Erythroblast (primary cell): ENCODE measurements around the gene PTPN2.

ENCODE experiments used
- DNase-seq, 2 experiments: peaks; one replicate each; lab custom pipeline; 2025; lab: John Stamatoyannopoulos, UW
- GATA1 ChIP-seq: IDR thresholded peaks from 2 replicates; pipeline ENCODE4 v1.6.1; 2011; ENCODE audit warnings: low read depth, mild to moderate bottlenecking, control low read depth, low read length, moderate library complexity
- POLR2A ChIP-seq: IDR thresholded peaks from 2 replicates; pipeline ENCODE4 v1.6.1; 2011; ENCODE audit warnings: mild to moderate bottlenecking, low read length

The PTPN2 gene

DNA sequence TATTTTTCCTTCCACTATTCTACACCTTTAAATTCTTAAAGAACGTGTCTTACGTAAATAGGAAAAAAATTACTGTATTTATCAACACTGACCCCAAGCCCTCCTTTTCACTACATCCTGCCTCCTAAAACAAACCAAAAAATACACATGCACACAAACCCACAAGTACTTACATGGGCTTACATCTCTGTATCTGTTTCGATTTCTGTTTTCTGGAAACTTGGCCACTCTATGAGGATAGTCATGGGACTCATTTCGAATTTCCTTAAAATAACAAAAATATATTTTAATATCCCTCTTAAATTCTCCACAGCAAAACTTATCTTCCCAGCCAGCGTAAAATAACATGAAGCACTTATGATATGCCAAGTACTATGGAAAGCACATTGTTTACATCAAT lies 25.0 kb downstream of the PTPN2 start:
- TF ChIP-seq POLR2A: no peak
- no peak for TF ChIP-seq GATA1
- DNase-seq: no peak

DNA sequence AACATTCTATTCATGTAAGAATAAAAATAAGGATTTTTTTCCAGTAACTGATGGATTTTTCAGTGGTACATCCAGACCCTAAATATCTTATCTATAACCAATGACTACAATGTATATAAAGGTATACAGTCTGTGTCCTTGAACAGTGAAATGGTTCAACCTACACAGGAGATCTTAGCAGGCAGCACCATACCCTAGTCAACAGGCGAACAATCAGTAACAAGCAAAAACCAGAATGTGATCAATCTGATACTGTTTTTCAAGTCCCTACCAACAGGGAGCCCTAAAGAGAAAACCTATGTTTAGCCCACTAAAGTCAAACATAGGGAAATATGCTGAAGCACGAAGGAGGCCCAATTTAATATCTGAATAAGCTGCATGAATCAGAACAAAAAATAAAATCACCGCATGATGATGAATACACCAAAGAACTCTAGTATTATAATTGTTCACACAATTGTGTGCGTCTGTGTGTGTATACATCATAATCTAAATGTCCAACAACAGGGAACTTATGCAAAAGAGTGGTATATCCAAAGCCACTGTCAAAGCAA lies 26.0 kb downstream of the PTPN2 start:
- TF ChIP-seq POLR2A (no peak), GATA1 (no peak)

DNA sequence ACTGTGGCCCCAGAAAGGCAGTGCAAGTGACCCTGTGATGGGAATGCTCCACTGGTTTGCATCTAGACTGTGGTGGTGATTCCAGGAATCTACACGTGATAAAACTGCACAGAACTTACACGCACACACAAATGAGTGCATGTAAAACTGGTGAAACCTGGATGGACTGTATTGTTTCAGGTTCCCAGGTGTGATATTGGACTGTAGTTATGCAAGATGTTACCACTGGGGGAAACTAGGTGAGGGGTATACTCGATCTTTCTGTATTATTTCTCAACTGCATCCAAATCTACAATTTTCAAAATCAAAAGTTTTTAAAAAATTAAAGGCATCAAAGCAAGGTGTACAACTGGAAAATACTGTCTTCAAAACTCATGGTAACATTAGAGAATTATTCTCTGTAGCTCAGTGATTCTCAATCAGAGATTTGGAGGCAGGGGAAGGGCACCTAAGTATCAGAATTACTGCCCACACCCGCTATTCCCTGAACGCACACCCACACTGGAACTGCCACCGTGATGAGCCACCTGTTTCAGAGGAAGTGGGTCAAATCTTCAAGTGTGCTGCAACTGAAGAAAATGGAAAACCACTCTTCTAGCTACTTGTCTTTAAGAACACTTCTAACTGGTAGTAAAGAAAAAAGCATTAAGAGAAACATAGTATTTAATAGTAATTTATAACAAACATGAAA lies 26.7 kb downstream of the PTPN2 start:
- no peak for TF ChIP-seq POLR2A
- DNase-seq: no peak

More for the DNA sequence above, 26.0 kb downstream of the PTPN2 start:
- no peak for DNase-seq

DNA sequence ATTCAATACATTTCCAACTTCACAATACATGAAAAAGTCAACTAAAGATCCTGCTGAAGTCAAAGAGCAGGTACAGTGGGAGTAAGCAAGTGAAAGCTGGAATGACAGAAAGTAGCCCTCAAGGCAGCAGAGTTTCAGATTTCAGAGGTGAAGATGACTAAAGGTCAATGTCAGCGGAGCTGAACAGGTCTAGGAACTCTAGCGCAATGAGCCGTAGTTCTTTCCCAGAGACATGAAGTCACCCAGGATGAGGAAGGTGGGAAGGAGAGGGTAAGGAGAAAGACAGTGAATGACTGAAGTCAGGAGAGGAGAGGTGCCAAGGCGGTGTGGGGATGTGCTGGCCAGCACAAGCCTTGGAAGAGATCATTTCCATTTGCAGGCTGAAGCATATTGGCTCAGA lies 28.1 kb downstream of the PTPN2 start:
- no peak for TF ChIP-seq POLR2A
- TF ChIP-seq GATA1: no peak
- no peak for DNase-seq

DNA sequence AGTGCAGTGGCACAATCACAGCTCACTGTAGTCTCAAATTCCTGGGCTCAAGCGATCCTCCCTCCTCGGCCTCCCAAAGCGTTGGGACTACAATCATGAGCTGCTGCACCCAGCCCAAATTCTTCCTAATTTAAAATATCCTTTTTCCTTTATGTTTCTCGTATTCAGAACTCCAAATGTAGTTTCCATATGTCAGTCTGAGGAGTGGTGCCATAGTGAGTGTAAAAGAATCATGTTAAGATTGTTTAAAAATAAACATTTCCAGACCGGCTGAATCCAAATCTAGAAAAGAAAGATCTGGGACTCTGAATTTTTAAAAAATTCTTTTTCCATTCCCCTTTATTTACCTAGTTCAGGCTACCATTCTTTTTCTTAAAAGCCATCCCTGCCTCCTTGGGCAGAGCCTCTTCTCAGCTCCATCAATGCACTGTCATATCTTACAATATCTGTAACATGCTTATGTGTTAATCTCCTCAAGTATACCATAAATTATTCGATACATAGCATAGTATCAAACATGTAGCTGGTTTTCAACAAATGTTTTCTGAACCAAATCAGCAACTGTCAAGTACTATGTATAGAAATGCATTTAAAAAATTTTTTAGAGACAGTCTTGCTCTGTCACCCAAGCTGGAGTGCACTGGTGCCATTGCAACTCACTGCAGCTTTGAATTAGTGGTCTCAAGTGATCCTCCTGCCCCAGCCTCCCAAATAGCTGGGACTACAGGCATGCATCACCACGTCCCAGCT lies 31.3 kb downstream of the PTPN2 start:
- TF ChIP-seq GATA1 (no peak), POLR2A (no peak)
- no peak for DNase-seq

DNA sequence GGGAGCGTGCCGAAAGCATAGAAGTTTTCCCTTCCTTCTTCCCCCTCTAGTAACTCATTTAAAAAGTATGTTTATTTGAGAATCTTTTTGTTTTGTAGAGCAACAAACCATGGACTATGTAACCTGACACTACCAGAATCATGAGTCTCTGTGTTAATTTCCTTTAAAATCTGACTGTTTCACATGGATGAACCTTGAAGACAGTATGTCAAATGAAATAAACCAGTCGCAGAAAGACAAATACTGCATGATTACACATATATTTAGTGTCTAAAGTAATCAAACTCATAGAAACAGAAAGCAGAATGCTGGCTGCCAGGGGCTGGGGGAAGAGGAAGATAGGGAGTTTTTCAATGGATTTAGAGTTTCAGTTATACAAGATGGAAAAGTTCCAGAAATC lies 32.3 kb downstream of the PTPN2 start:
- no peak for DNase-seq
- TF ChIP-seq GATA1 (no peak), POLR2A (no peak)

DNA sequence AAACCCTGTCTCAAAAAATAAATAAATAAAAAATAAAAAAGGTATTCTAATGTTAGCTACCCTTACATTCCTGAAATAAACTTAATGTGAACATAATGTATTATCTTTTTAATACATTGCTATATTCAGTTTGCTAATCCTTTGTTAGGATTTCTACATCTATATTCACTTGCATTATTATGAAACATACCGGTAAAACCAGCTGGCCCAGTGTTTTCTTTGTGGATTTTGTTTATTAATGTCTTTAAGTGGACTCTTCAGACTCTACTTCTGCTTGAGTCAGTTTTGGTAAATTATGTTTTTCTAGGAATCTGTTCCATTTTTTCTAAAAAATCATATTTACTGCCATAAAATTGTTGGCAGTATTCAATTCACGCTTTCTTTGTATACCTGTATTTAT lies 34.5 kb downstream of the PTPN2 start:
- TF ChIP-seq GATA1: no peak
- no peak for TF ChIP-seq POLR2A
- no peak for DNase-seq

DNA sequence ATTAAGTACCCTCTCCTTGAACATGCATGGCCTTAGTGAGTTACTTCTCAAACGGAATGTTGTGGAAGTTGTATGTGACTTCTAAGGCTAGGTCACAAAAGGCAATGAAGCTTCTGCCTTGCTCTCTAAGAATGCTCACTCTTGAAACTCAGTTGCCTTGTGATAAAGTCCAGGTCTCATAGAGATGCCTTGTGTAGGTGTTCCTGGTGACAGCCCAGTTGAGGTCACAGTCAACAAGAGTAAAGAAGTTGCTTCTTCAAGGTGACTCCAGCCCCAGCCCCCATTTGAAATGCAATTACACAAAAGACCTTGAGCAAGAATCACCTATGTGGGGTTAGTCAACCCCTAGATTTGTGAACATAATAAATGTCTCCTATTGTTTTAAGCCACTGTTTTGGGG lies 35.6 kb downstream of the PTPN2 start:
- no peak for DNase-seq
- no peak for TF ChIP-seq GATA1
- no peak for TF ChIP-seq POLR2A

DNA sequence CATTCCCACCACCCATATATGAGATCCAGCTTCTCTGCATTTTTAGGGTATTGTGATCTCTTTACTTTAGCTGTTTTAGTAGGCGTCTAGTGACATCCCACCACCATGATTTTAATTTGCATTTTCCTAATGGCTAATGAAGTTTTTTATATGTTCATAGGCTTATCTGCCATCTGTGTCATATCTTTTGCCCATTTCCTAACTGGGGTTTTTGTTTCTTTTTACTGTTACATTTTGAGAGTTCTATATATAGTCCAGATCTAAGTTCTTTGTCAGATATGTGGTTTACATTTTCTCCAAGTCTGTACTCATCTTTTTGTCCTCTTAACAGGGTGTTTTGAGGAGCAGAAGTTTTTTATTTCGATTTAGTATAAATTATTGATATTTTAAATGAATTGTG lies 39.6 kb downstream of the PTPN2 start:
- TF ChIP-seq POLR2A (no peak), GATA1 (no peak)
- no peak for DNase-seq

DNA sequence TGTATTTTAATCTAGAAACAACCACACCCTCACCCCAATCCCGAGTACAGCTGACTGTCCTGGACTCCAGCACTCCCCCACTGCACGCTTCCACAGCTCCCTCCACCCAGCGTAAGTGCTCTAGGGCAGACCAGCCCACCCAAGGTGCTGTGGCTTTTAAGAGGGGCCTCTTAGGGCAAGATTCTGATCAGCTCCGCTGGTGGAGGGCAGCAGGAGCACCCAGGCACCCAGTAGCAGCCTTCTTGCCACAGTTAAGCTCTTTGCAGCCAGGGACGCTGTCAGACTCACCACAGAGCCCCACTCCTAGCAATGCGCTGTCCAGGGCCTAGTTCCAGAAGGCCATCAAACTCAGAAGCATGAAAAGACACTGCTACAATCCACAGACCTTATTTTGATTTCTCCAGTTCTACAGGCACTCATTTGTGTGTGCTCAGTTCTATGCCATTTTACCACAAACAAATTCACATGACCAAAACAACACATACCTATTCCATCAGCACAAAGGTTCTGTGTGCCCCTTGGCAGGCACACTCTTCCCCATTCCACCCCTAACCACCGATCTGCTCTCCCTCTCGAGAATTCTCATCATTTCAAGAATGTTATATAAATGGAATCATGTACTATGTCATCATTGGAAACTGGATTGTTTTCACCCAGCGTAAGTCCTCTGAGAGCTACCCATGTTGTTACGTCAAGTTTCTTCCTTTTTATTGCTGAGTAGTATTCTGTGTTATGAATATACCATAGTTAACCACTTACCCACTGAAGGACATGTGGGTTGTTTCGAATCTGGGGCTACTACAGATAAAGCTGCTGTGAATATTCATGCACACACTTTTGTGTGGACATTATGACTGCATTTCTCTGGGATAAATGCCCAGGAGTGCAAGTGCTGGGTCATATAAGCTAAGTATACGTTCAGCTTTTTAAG lies 40.4 kb downstream of the PTPN2 start:
- no peak for TF ChIP-seq GATA1
- no peak for TF ChIP-seq POLR2A
- DNase-seq: peak; percentile 40 to 50

DNA sequence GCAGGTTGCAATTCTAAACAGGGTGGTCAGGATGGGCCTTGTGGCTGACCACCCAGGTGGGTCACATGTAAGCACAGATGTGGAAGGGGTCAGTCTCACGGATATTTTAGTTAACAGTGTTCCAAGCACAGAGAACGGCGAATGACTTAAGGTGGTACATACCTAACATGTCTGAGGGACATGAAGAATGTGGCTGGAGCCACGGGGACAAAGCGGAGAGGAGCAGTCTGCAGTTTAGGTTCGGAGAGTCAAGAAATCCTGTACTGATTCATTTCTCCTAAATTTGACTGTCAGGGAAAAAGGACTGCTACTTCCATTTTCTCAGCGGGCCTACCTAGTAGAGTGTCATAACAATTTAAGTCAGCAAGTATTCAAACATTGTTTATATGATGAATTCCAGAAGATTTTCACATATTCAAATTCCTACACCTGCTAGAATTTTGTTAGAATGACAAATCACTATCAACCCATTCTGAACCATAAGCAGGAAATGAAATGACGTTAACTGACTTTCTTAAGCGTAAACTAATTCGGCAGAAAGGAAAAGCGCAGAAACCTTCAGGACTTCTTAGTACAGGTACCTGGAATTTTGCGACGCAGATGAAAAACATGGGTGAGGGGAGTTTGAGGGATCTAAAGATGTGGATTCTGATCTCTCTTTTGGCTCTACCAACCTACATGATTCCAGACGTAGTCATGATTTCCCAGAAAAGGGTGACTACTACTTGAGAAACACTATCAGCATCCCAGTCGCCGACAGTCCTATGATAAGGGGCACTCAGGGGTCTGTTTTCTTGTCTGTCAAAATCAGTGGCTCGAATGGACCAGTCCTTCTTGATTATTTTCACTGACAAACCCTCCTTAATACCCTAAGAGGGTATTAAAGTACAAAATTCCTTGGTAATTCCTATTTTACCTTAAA lies 41.3 kb downstream of the PTPN2 start:
- peak; percentile 40 to 43 for DNase-seq
- TF ChIP-seq GATA1 (no peak), POLR2A (no peak)

DNA sequence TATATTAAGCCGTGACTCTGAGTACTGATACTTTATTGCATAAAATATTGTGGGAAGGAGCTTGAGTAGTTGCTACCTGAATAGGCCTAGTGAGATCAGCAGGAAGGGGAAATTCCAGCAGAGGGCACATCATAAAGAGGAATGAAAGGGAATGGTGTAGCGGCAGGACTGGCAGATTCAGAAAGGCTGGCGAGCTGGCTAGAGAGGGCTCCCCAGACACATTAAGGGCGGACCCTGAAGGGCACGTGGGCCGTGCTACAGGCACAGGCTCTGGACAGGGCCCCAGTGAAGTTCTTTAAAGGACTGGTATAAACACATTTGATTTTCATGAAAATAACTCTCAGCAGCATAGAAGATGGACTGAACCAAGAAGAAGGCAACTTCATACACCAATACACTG lies 43.0 kb downstream of the PTPN2 start:
- TF ChIP-seq POLR2A (no peak), GATA1 (no peak)
- DNase-seq: no peak

DNA sequence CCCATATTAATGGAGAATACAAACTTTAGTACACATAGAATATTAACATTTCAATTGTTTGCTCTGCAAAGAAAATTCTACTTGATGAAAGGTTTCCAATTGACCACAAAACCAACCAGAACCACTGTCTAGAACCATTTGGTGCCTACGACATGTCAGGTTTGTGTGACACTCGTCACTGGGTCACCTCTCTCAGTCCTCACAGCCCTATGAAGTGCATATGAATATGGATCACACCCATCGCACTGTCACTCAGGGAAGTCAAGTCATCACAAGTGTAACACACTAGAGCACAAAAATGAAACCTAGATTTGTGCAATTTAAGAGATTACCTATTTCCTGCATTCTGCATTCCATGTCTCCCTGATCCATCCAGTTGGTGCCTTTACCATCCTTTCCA lies 43.7 kb downstream of the PTPN2 start:
- no peak for DNase-seq
- TF ChIP-seq GATA1 (no peak), POLR2A (no peak)
